Measurements from ENCODE around the gene ETV5. TPM values are rescaled to one million over a fixed set of nuclear protein-coding genes. Genes with fewer than 3 reads are reported as not detected.

The ETV5 gene
- total RNA-seq, 1 experiment from 2014 or later, result 16.2 TPM

DNA sequence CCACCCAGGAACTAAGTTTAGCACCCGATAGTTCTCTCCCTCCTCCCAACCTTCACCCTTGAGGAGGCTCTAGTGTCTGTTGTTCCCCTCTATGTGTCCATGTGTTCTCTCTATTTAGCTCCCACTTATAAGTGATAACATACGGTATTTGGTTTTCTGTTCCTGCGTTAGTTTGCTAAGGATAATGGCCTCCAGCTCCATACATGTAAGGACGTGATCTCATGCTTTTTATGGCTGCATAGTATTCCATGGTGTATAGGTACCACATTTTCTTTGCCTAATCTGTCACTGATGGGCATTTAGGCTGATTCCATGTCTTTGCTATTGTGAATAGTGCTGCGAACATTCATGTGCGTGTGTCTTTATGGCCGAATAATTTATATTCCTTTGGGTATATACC, 104.2 kb downstream of the ETV5 start:
- no peak overlapping the region for H3K4me3 ChIP-seq (ENCODE audit: low read depth, low read length)
- H3K27me3 ChIP-seq (replicated peaks; ENCODE audit: control insufficient read depth, insufficient read depth, low read length), result no peaks in the 10 kb centered on the region
- no peaks in the 10 kb centered on the region for H3K36me3 ChIP-seq (ENCODE audit: control insufficient read depth, insufficient read depth, low read length)
- H3K9me3 Mint-ChIP-seq (ENCODE audit: unreplicated experiment), result no peaks in the 10 kb centered on the region
- H3K27ac Mint-ChIP-seq (ENCODE audit: unreplicated experiment), result no peak overlapping the region
- intact Hi-C loops (cut with micrococcal nuclease; ENCODE audit: unreplicated experiment), result loop anchor here (5.0 kb wide), 1 partner anchor 88 kb away; no protein-coding TSS in a partner anchor
- TF ChIP-seq, protein P1, sequence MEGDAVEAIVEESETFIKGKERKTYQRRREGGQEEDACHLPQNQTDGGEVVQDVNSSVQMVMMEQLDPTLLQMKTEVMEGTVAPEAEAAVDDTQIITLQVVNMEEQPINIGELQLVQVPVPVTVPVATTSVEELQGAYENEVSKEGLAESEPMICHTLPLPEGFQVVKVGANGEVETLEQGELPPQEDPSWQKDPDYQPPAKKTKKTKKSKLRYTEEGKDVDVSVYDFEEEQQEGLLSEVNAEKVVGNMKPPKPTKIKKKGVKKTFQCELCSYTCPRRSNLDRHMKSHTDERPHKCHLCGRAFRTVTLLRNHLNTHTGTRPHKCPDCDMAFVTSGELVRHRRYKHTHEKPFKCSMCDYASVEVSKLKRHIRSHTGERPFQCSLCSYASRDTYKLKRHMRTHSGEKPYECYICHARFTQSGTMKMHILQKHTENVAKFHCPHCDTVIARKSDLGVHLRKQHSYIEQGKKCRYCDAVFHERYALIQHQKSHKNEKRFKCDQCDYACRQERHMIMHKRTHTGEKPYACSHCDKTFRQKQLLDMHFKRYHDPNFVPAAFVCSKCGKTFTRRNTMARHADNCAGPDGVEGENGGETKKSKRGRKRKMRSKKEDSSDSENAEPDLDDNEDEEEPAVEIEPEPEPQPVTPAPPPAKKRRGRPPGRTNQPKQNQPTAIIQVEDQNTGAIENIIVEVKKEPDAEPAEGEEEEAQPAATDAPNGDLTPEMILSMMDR (IDR thresholded peaks at IDR 0.05; ENCODE audit: insufficient read depth in 1 of 2, low read depth in 1 of 2, low read length in 1 of 2, severe bottlenecking in 1 of 2, unreplicated experiment in 1 of 2), result no peak
- no peaks in the 10 kb centered on the region for H3K36me3 Mint-ChIP-seq (ENCODE audit: insufficient read depth, unreplicated experiment)
- no peak overlapping the region for H3K4me3 Mint-ChIP-seq (ENCODE audit: unreplicated experiment)
- ChIA-PET POLR2A (no interaction called here), CTCF (no interaction called here)
- BruUV-seq (replicated peaks), result no TSS peak
- peaks cover 6% of the 10 kb centered on the region for H3K27me3 Mint-ChIP-seq (ENCODE audit: insufficient read depth, unreplicated experiment)
- no peak for DNase-seq
- no peaks in the 10 kb centered on the region for H3K4me1 Mint-ChIP-seq (ENCODE audit: low read depth, unreplicated experiment)
- H3K4me1 ChIP-seq, result no peaks in the 10 kb centered on the region
- no peaks in the 10 kb centered on the region for H3K9me3 ChIP-seq

DNA sequence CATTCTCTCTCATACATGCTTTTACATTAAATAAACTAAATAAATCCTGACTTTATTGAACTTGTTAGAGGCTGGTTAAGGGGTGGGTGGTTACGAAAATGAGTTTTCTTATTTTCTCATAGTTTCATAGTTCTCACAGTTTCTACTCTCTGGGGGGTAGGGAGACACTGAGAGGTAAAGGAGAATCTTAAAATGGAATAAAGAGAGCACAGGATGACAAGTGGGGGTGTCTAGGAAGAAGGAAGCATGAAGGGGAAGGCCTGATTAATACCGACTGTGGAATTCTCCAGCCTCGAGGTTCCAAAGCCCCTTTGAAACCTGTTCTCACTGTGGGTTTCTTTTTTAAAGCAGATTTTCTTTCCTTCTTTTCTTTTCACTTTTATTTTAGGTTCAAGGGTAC, 104.7 kb downstream of the ETV5 start:
- Mint-ChIP-seq H3K4me3 (ENCODE audit: unreplicated experiment) (no peak overlapping the region), H3K27me3 (ENCODE audit: insufficient read depth, unreplicated experiment) (peaks cover 6% of the 10 kb centered on the region), H3K36me3 (ENCODE audit: insufficient read depth, unreplicated experiment) (no peaks in the 10 kb centered on the region), H3K27ac (ENCODE audit: unreplicated experiment) (no peak overlapping the region), H3K4me1 (ENCODE audit: low read depth, unreplicated experiment) (no peaks in the 10 kb centered on the region), H3K9me3 (ENCODE audit: unreplicated experiment) (no peaks in the 10 kb centered on the region)
- ChIA-PET CTCF (no interaction called here), POLR2A (no interaction called here)
- Histone ChIP-seq H3K9me3 (no peaks in the 10 kb centered on the region), H3K36me3 (ENCODE audit: control insufficient read depth, insufficient read depth, low read length) (no peaks in the 10 kb centered on the region), H3K4me3 (ENCODE audit: low read depth, low read length) (no peak overlapping the region), H3K27me3 (replicated peaks; ENCODE audit: control insufficient read depth, insufficient read depth, low read length) (no peaks in the 10 kb centered on the region), H3K4me1 (no peaks in the 10 kb centered on the region)
- no TSS peak for BruUV-seq (replicated peaks)
- TF ChIP-seq, protein P1 (IDR thresholded peaks at IDR 0.05; ENCODE audit: insufficient read depth in 1 of 2, low read depth in 1 of 2, low read length in 1 of 2, severe bottlenecking in 1 of 2, unreplicated experiment in 1 of 2), result no peak
- DNase-seq, result no peak
- intact Hi-C loops (cut with micrococcal nuclease; ENCODE audit: unreplicated experiment), result loop anchor here (5.0 kb wide), 1 partner anchor 88 kb away; no protein-coding TSS in a partner anchor

DNA sequence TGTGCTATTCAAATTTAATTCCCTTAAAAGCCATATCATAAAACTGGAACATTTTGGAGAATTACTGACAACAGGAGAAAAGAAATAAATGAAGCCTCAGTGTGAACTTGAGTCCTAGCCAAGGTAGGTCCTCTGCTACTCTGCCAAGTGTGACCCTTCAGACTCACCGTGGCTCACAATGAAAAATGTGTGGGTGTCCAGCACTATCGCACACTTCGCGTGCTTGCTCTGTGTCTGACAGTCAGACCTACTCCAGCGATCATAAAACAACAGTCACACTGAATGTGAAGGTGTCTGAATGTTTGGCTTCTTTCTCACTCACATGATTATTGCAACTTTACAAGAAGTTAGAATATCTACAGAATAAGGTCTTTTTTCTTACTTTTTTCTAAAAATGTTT, 105.3 kb downstream of the ETV5 start:
- H3K4me3 ChIP-seq (ENCODE audit: low read depth, low read length), result no peak overlapping the region
- no peaks in the 10 kb centered on the region for H3K36me3 Mint-ChIP-seq (ENCODE audit: insufficient read depth, unreplicated experiment)
- H3K9me3 ChIP-seq, result no peaks in the 10 kb centered on the region
- no peaks in the 10 kb centered on the region for H3K4me1 ChIP-seq
- no peaks in the 10 kb centered on the region for H3K27me3 ChIP-seq (replicated peaks; ENCODE audit: control insufficient read depth, insufficient read depth, low read length)
- TF ChIP-seq, protein P1 (IDR thresholded peaks at IDR 0.05; ENCODE audit: insufficient read depth in 1 of 2, low read depth in 1 of 2, low read length in 1 of 2, severe bottlenecking in 1 of 2, unreplicated experiment in 1 of 2), result no peak
- POLR2A ChIA-PET, result no interaction called here
- no TSS peak for BruUV-seq (replicated peaks)
- H3K9me3 Mint-ChIP-seq (ENCODE audit: unreplicated experiment), result no peaks in the 10 kb centered on the region
- H3K27me3 Mint-ChIP-seq (ENCODE audit: insufficient read depth, unreplicated experiment), result peaks cover 6% of the 10 kb centered on the region
- no peak for DNase-seq
- H3K4me3 Mint-ChIP-seq (ENCODE audit: unreplicated experiment), result no peak overlapping the region
- intact Hi-C loops (cut with micrococcal nuclease; ENCODE audit: unreplicated experiment), result loop anchor here (5.0 kb wide), 1 partner anchor 89 kb away; no protein-coding TSS in a partner anchor
- no peaks in the 10 kb centered on the region for H3K4me1 Mint-ChIP-seq (ENCODE audit: low read depth, unreplicated experiment)
- H3K27ac Mint-ChIP-seq (ENCODE audit: unreplicated experiment), result no peak overlapping the region
- CTCF ChIA-PET, result interaction anchor here (0.6 to 1.0 kb wide), 3 partner anchors 20 to 379 kb away, joined by 3 read pairs; no protein-coding TSS in a partner anchor
- no peaks in the 10 kb centered on the region for H3K36me3 ChIP-seq (ENCODE audit: control insufficient read depth, insufficient read depth, low read length)

Measured in Caco-2 (cell line).